ENCODE data around the gene SEC63.
"Not testable (repeated sequence)": the region's sequence is repeated elsewhere in the genome, so short reads cannot be mapped to it uniquely, and the experiment has no call there.

- not testable (repeated sequence) for TF ChIP-seq POLR2A (IDR thresholded peaks at IDR 0.05; ENCODE audit: borderline replicate concordance, extremely low read depth, insufficient read depth, insufficient read length); POLR2AphosphoS5 (IDR thresholded peaks at IDR 0.05; ENCODE audit: low read depth, low read length); ZNF274 (IDR thresholded peaks at IDR 0.05; ENCODE audit: low read depth, low read length); SP1 (IDR thresholded peaks at IDR 0.05; ENCODE audit: low read depth); CTCF (IDR thresholded peaks at IDR 0.05 in 2 of 3, conservative IDR thresholded peaks at IDR 0.05 in 1 of 3; ENCODE audit: borderline replicate concordance in 1 of 3, insufficient read depth in 1 of 3, low read depth in 2 of 3, low read length in 2 of 3); EZH2phosphoT487 (IDR thresholded peaks at IDR 0.05; ENCODE audit: borderline replicate concordance); TCF7L2 (IDR thresholded peaks at IDR 0.05; ENCODE audit: borderline replicate concordance, extremely low read depth, insufficient read depth, insufficient read length); ZFX (IDR thresholded peaks at IDR 0.05); MAX (IDR thresholded peaks at IDR 0.05); CEBPB (IDR thresholded peaks at IDR 0.05; ENCODE audit: low read depth); ELF1 (IDR thresholded peaks at IDR 0.05; ENCODE audit: borderline replicate concordance, low read depth); ATF3 (IDR thresholded peaks at IDR 0.05)
Measured at GRCh38 chr6:107860144-107860543, 97.9 kb downstream of the SEC63 start.

All from HCT116 (cell line).